ENCODE data around the gene ANKS6.

Gene ANKS6

DNA sequence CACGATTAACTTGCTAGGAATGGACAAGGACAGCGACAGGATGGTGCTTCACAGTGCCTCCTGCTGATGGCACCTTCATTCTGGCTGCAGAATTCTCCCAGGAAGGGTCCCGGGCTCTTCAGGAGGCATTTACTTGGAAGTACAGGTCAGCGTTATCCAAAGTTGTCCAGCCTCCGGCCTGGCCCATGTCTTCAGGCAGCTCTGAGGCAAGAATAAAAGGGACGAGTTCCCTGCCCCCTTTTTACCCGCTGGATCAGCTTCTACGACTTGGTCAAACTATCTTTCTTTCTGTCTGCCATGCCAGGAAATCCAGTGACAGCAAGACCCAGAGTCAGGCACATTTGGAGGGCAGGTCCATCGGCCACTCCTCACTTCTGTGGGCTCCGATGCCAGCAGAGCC lies 64.3 kb downstream of the ANKS6 start:
- no peak for FAIRE-seq

DNA sequence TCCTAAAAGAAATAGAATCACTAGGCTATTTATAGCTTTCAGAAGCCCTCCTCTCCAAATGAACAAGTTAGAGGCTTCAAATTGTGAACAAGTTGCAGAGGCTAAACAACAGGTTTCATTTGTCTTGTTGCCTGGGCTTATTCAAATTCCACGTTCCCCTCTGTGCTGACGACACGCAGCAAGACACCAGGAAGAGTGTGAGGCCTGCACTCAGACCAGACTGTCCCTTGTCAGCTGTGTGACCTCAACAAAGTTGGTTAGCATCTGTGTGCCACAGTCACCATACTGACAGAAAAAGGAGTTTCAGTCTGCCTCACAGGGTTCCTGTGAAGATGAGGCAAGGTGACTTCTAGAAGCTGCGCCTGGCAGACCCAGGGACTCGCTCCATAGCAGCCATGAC lies 65.5 kb downstream of the ANKS6 start:
- no peak for FAIRE-seq

GRCh38 chr9:98728500-98728899 lies 67.9 kb downstream of the ANKS6 start:
- no peak for FAIRE-seq

GRCh38 chr9:98727428-98727827 lies 68.9 kb downstream of the ANKS6 start:
- no peak for FAIRE-seq

DNA sequence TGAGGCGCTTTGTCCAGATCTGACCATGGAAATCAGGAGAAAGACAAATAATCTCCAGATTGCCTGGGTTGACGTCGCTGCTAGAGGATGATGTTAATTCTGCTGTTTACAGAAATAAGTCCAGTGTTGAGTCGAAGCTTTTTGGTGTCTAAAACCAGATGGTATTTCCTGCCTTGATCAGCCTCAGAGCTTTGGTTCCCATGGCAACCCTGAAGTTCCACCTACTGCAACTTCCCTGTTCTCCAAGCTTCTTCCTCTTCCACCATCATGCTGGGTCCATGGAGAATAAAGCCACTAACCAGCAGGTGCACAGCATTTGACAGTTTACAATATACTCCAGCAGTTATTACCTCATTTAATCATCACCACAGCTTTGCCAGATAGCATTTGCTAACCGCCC lies 69.6 kb downstream of the ANKS6 start:
- no peak for FAIRE-seq

GRCh38 chr9:98724810-98725530 lies 71.4 kb downstream of the ANKS6 start:
- FAIRE-seq = no peak

DNA sequence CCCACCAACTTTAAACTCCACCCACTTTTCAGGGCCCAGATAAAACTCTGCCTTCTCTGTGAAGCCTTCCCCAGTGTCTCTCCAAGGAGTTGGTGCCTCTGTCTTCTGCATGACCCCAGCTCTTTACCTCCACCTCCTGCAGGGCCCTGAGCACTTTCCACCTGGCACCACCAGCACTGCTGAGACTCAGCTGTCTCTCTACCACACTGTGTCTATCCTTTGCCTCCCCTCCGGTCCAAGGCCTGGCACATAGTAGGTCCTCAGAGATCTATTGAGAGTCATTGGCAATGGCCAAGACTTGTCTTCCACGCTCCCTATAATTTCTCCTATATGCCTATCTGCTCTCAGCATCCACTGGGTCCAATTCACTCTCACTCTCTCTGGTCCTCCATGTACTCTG lies 74.7 kb downstream of the ANKS6 start:
- no peak for FAIRE-seq

GRCh38 chr9:98720402-98720801 lies 76.0 kb downstream of the ANKS6 start:
- no peak for FAIRE-seq

GRCh38 chr9:98719055-98719454 lies 77.3 kb downstream of the ANKS6 start:
- FAIRE-seq = no peak

GRCh38 chr9:98714833-98715232 lies 81.5 kb downstream of the ANKS6 start:
- FAIRE-seq = no peak

DNA sequence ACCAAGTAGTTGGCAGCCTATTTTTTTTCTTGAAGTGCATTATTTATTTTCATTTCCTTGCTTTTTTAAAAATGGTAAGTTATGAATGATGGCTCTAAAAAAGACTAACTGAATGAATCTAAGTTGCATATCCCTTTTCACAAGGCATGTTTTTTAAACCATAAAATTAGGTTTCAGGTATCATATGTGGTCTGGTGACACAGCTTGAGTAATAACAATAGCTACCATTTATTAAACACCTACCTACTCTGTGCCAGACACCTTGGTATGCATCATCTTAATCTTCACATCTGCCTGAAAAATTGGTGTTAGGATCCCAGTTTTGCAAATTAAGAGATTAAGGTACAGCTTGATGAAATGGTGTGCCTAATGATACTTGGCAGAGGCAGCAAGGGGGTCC lies 83.4 kb downstream of the ANKS6 start:
- no peak for FAIRE-seq

GRCh38 chr9:98709968-98710965 lies 86.1 kb downstream of the ANKS6 start:
- FAIRE-seq = no peak

- no peak for FAIRE-seq
Measured at GRCh38 chr9:98708933-98709911, 87.1 kb downstream of the ANKS6 start, which contains the start of gene GABBR2. Gene GABBR2 (minus strand): TSS chr9:98708935. CDS start chr9:98708737, 198 bp downstream.

- no peak for FAIRE-seq
Measured at GRCh38 chr9:98708103-98708932, 88.0 kb downstream of the ANKS6 start.

- FAIRE-seq = no peak
Measured at GRCh38 chr9:98707166-98708102, 88.9 kb downstream of the ANKS6 start.

- FAIRE-seq = no peak
Measured at GRCh38 chr9:98706651-98707165, 89.6 kb downstream of the ANKS6 start.

DNA sequence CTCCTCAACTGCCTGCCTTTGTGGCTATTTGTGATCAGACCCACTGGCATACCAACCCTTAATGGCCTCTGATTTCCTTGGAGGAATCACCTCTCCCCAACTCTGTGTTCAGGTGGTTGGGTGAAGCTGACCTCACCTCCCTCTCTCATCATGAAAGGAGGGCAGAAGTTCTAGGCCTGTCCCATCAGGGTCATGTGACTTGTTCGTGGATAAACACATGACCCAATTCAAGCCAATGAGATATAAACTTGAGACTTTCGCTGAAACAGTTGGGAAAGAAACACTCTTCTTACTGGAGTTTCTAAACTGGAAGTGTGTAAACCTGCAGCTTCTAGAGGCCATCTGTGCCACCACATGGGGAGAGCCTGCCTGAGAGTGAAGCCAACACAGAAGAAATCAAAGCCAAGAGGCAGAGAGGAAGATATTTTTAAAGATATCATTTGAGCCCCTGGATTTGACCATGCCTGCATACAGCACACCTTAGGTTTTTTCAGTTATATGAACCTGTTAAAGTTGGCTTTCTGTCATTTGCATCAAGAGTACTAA lies 93.4 kb downstream of the ANKS6 start:
- no peak for FAIRE-seq

GRCh38 chr9:98702340-98702739 lies 94.0 kb downstream of the ANKS6 start:
- FAIRE-seq = no peak

GRCh38 chr9:98701576-98701975 lies 94.8 kb downstream of the ANKS6 start:
- no peak for FAIRE-seq

DNA sequence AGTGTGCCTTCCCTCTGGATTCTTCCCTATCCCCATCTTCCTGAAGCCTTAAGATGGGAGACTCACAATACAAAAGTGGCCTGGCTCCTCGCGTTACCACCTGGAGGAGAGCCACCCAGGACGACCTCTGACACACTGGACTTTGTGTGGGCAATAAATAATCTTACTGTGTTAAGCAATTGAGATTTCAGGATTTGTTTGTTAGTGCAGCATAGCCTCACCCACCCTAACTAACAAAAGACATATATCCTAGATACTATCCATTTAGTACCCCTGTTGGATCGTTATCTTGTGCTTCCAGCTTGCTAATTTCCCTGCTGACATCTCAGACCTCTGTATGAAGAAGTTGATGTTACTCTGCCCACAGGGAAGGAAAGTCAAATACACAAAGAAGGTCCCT lies 95.6 kb downstream of the ANKS6 start:
- FAIRE-seq = no peak

Data from endometrium (tissue), 2 donors.